Astrocyte of the spinal cord (primary cell): ENCODE measurements around the gene MYH7.

ENCODE experiments used
- DNase-seq: peaks from one replicate; pipeline ENCODE4 v3.0.0; 2011; ENCODE audit warnings: low read depth, low spot score
- H3K4me3 ChIP-seq: 2 replicates; pipeline ENCODE4 v1.5.1; 2011; ENCODE audit warnings: low read depth, mild to moderate bottlenecking, low read length, moderate library complexity
- in situ Hi-C: cut with HindIII; loops from 2 replicates; pipeline ENCODE4 v1.10.0; 2017; ENCODE audit warnings: low sequenced_read_pairs
- TF ChIP-seq, protein P1 (sequence below): IDR thresholded peaks from 2 replicates; pipeline ENCODE4 v1.5.1; 2012; ENCODE audit warnings: low read depth, mild to moderate bottlenecking, low read length, inconsistent platforms

Gene MYH7

DNA sequence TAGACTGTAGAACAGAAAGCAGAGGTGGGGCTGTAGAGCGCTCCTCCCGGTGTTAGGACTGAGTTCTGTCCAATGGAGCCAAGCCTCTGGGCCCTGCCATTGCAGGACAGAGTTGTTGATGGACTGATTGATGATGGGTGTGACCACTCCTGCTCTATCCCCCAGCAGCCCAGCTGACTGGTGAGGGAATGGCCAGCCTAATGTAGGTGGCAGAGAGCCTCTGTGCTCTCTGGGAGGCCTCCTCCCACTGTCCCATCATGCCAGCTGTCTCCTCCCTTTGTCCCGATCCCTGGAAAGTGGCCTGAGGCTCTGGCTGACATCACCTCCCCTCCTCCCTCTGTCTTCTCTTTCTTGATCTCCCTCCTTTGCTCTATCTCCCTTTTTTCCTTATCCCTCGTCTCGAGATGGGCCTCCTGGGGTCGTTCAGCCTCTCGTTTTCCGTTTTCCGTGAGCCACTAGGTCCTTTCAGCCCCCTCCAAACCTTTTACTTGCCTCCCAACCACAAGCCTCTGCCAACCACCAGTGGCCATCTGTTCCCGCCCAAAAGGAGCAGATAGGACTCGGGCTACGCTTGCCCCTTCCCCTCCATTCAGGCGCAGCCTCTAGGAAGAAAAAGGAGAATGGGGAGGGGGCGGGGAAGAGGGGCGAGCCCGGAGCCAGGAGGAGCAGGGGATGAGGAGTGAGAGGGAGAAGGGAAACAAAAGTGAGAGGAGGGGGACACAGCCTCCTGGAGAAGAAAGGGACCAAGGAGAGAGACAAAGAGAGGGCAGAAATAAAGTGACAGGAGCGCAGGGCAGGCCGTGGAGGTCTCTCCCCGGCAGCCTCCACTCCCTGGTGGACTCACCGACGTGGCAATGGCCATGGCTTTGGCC lies 71.1 kb downstream of the MYH7 start:
- peak overlapping the region; percentile 43 for H3K4me3 ChIP-seq
- in situ Hi-C loops = no loop called here
- TF ChIP-seq, protein P1, sequence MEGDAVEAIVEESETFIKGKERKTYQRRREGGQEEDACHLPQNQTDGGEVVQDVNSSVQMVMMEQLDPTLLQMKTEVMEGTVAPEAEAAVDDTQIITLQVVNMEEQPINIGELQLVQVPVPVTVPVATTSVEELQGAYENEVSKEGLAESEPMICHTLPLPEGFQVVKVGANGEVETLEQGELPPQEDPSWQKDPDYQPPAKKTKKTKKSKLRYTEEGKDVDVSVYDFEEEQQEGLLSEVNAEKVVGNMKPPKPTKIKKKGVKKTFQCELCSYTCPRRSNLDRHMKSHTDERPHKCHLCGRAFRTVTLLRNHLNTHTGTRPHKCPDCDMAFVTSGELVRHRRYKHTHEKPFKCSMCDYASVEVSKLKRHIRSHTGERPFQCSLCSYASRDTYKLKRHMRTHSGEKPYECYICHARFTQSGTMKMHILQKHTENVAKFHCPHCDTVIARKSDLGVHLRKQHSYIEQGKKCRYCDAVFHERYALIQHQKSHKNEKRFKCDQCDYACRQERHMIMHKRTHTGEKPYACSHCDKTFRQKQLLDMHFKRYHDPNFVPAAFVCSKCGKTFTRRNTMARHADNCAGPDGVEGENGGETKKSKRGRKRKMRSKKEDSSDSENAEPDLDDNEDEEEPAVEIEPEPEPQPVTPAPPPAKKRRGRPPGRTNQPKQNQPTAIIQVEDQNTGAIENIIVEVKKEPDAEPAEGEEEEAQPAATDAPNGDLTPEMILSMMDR = no peak
- no peak for DNase-seq
